ENCODE results near the gene HRH4.

GRCh38 chr18:24474406-24474805 lies 14.0 kb downstream of the HRH4 start:
- no peak for TF ChIP-seq CTCF (IDR thresholded peaks at IDR 0.05; ENCODE audit: extremely low read depth in 1 of 2, insufficient read depth in 1 of 2, low read depth in 1 of 2, low read length in 2 of 2)
- no peak for TF ChIP-seq GATA2 (IDR thresholded peaks at IDR 0.05; ENCODE audit: insufficient read depth, insufficient read length, low read depth, low read length)
- TF ChIP-seq EZH2 (IDR thresholded peaks at IDR 0.05; ENCODE audit: borderline replicate concordance, low read depth, low read length, severe bottlenecking): no peak
- TF ChIP-seq POLR2A (IDR thresholded peaks at IDR 0.05; ENCODE audit: low read depth, low read length): no peak
- no peak for TF ChIP-seq JUN (IDR thresholded peaks at IDR 0.05; ENCODE audit: borderline replicate concordance, insufficient read depth, insufficient read length, low read depth)
- no peak for TF ChIP-seq POLR2AphosphoS5 (IDR thresholded peaks at IDR 0.05; ENCODE audit: insufficient read depth, low read depth, low read length)
- TF ChIP-seq MYC (IDR thresholded peaks at IDR 0.05; ENCODE audit: low read depth, low read length): no peak
- no peak for TF ChIP-seq FOS (IDR thresholded peaks at IDR 0.05; ENCODE audit: borderline replicate concordance, insufficient read depth, low read length)
- no peak for TF ChIP-seq MAX (IDR thresholded peaks at IDR 0.05; ENCODE audit: insufficient read depth, insufficient read length)
